HEK293 (cell line): ENCODE data around the gene LRP3.

Experiments used
- GLIS2 ChIP-seq: fragments of 450-650 bp; formaldehyde crosslinking; IDR thresholded peaks from 2 replicates; pipeline ENCODE4 v1.5.1; 2016; ENCODE audit warnings: missing biosample characterization, missing genetic modification characterization
- INSM2 ChIP-seq: fragments of 450-650 bp; formaldehyde crosslinking; IDR thresholded peaks from 2 replicates; pipeline ENCODE4 v1.5.1; 2016; ENCODE audit warnings: missing biosample characterization, missing genetic modification characterization
- MYNN ChIP-seq: fragments of 450-650 bp; formaldehyde crosslinking; IDR thresholded peaks from 2 replicates; pipeline ENCODE4 v1.5.1; 2016; ENCODE audit warnings: missing biosample characterization, missing genetic modification characterization, borderline replicate concordance
- MZF1 ChIP-seq: fragments of 450-650 bp; formaldehyde crosslinking; IDR thresholded peaks from 2 replicates; pipeline ENCODE4 v1.5.1; 2017; ENCODE audit warnings: missing biosample characterization, missing genetic modification characterization, borderline replicate concordance
- OVOL3 ChIP-seq: fragments of 450-650 bp; formaldehyde crosslinking; IDR thresholded peaks from 2 replicates; pipeline ENCODE4 v1.5.1; 2016; ENCODE audit warnings: missing biosample characterization, missing genetic modification characterization
- SP7 ChIP-seq: fragments of 450-650 bp; formaldehyde crosslinking; IDR thresholded peaks from 2 replicates; pipeline ENCODE4 v1.5.1; 2016; ENCODE audit warnings: missing biosample characterization, missing genetic modification characterization
- TSHZ1 ChIP-seq: fragments of 450-650 bp; formaldehyde crosslinking; IDR thresholded peaks from 2 replicates; pipeline ENCODE4 v1.5.1; 2016; ENCODE audit warnings: missing biosample characterization, missing genetic modification characterization, borderline replicate concordance
- WT1 ChIP-seq: fragments of 450-650 bp; formaldehyde crosslinking; IDR thresholded peaks from 2 replicates; pipeline ENCODE4 v1.5.1; 2016; ENCODE audit warnings: missing biosample characterization, missing genetic modification characterization
- YY2 ChIP-seq: fragments of 450-650 bp; formaldehyde crosslinking; IDR thresholded peaks from 2 replicates; pipeline ENCODE4 v1.5.1; 2016; ENCODE audit warnings: missing biosample characterization, missing genetic modification characterization
- ZBTB49 ChIP-seq: fragments of 450-650 bp; formaldehyde crosslinking; IDR thresholded peaks from 2 replicates; pipeline ENCODE4 v1.5.1; 2016; ENCODE audit warnings: missing biosample characterization, missing genetic modification characterization, low read depth
- ZBTB8A ChIP-seq: fragments of 450-650 bp; formaldehyde crosslinking; IDR thresholded peaks from 2 replicates; pipeline ENCODE4 v1.5.1; 2016; ENCODE audit warnings: missing biosample characterization, missing genetic modification characterization
- ZEB2 ChIP-seq: fragments of 450-650 bp; formaldehyde crosslinking; IDR thresholded peaks from 2 replicates; pipeline ENCODE4 v1.5.1; 2016; ENCODE audit warnings: missing biosample characterization, missing genetic modification characterization
- ZFP3 ChIP-seq: fragments of 450-650 bp; formaldehyde crosslinking; IDR thresholded peaks from 2 replicates; pipeline ENCODE4 v1.5.1; 2016; ENCODE audit warnings: low read depth, missing biosample characterization, missing genetic modification characterization
- ZFP37 ChIP-seq: fragments of 450-650 bp; formaldehyde crosslinking; IDR thresholded peaks from 2 replicates; pipeline ENCODE4 v1.5.1; 2016; ENCODE audit warnings: missing biosample characterization, missing genetic modification characterization
- ZFP69B ChIP-seq: fragments of 450-650 bp; formaldehyde crosslinking; IDR thresholded peaks from 2 replicates; pipeline ENCODE4 v1.5.1; 2016; ENCODE audit warnings: missing biosample characterization, missing genetic modification characterization
- ZNF138 ChIP-seq: fragments of 450-650 bp; formaldehyde crosslinking; IDR thresholded peaks from 2 replicates; pipeline ENCODE4 v1.5.1; 2016; ENCODE audit warnings: missing biosample characterization, missing genetic modification characterization, borderline replicate concordance
- ZNF146 ChIP-seq: fragments of 450-650 bp; formaldehyde crosslinking; IDR thresholded peaks from 2 replicates; pipeline ENCODE4 v1.5.1; 2016; ENCODE audit warnings: missing biosample characterization, missing genetic modification characterization
- ZNF155 ChIP-seq: fragments of 450-650 bp; formaldehyde crosslinking; IDR thresholded peaks from 2 replicates; pipeline ENCODE4 v1.5.1; 2016; ENCODE audit warnings: missing biosample characterization, missing genetic modification characterization
- ZNF169 ChIP-seq: fragments of 450-650 bp; formaldehyde crosslinking; IDR thresholded peaks from 2 replicates; pipeline ENCODE4 v1.5.1; 2016; ENCODE audit warnings: missing biosample characterization, missing genetic modification characterization
- ZNF18 ChIP-seq: fragments of 450-650 bp; formaldehyde crosslinking; IDR thresholded peaks from 2 replicates; pipeline ENCODE4 v1.5.1; 2016; ENCODE audit warnings: missing biosample characterization, missing genetic modification characterization
- ZNF202 ChIP-seq: fragments of 450-650 bp; formaldehyde crosslinking; IDR thresholded peaks from 2 replicates; pipeline ENCODE4 v1.5.1; 2016; ENCODE audit warnings: missing biosample characterization, missing genetic modification characterization, borderline replicate concordance
- ZNF366 ChIP-seq: fragments of 450-650 bp; formaldehyde crosslinking; conservative IDR thresholded peaks from 2 replicates; pipeline ENCODE4 v1.5.1; 2016; ENCODE audit warnings: missing biosample characterization, missing genetic modification characterization
- ZNF404 ChIP-seq: fragments of 450-650 bp; formaldehyde crosslinking; IDR thresholded peaks from 2 replicates; pipeline ENCODE4 v1.5.1; 2017; ENCODE audit warnings: missing biosample characterization, missing genetic modification characterization
- ZNF426 ChIP-seq: fragments of 450-650 bp; formaldehyde crosslinking; IDR thresholded peaks from 2 replicates; pipeline ENCODE4 v1.5.1; 2017; ENCODE audit warnings: missing biosample characterization, missing genetic modification characterization, mild to moderate bottlenecking, inconsistent platforms, moderate library complexity
- ZNF560 ChIP-seq: fragments of 450-650 bp; formaldehyde crosslinking; IDR thresholded peaks from 2 replicates; pipeline ENCODE4 v1.5.1; 2017; ENCODE audit warnings: missing biosample characterization, missing genetic modification characterization, borderline replicate concordance
- ZNF639 ChIP-seq: fragments of 450-650 bp; formaldehyde crosslinking; IDR thresholded peaks from 2 replicates; pipeline ENCODE4 v1.5.1; 2016; ENCODE audit warnings: missing biosample characterization, missing genetic modification characterization
- ZNF658 ChIP-seq: fragments of 450-650 bp; formaldehyde crosslinking; IDR thresholded peaks from 2 replicates; pipeline ENCODE4; 2016; ENCODE audit warnings: missing biosample characterization, missing genetic modification characterization
- ZNF704 ChIP-seq: fragments of 450-650 bp; formaldehyde crosslinking; IDR thresholded peaks from 2 replicates; pipeline ENCODE4 v1.5.1; 2016; ENCODE audit warnings: missing biosample characterization, missing genetic modification characterization
- ZNF707 ChIP-seq: fragments of 450-650 bp; formaldehyde crosslinking; IDR thresholded peaks from 2 replicates; pipeline ENCODE4 v1.5.1; 2016; ENCODE audit warnings: missing biosample characterization, missing genetic modification characterization
- ZNF776 ChIP-seq: fragments of 450-650 bp; formaldehyde crosslinking; IDR thresholded peaks from 2 replicates; pipeline ENCODE4 v1.5.0; 2017; ENCODE audit warnings: missing biosample characterization, missing genetic modification characterization, borderline replicate concordance

LRP3 gene

GRCh38 chr19:33159149-33159548, 35.0 kb upstream of the LRP3 start (continued):
- TF ChIP-seq ZFP69B (tag by site-specific recombination) (no peak), ZNF639 (tag by site-specific recombination) (peak; percentile 89), YY2 (tag by site-specific recombination) (no peak), MZF1 (peak; percentile 87; the same call in 1 of the 2 replicates), ZNF404 (peak; percentile 85), ZEB2 (tag by site-specific recombination) (no peak), TSHZ1 (tag by site-specific recombination) (peak; percentile 79; the same call in 1 of the 2 replicates), ZNF155 (tag by site-specific recombination) (0 out of 2 replicates have a peak, but pooled peaks have one; percentile 38), WT1 (tag by site-specific recombination) (peak; percentile 23; the same call in 1 of the 2 replicates), ZNF138 (tag by site-specific recombination) (peak; percentile 98), ZFP37 (tag by site-specific recombination) (peak; percentile 94), SP7 (no peak), ZNF18 (tag by site-specific recombination) (peak; percentile 84), ZNF169 (no peak), ZBTB49 (tag by site-specific recombination) (no peak), ZNF658 (tag by site-specific recombination) (no peak), ZFP3 (peak; percentile 72), ZNF202 (tag by site-specific recombination) (peak; percentile 99), GLIS2 (tag by site-specific recombination) (peak; percentile 18; the same call in 1 of the 2 replicates), ZNF776 (tag by site-specific recombination) (no peak), ZNF560 (tag by site-specific recombination) (peak; percentile 99), ZBTB8A (peak; percentile 95), MYNN (peak; percentile 34; the same call in 1 of the 2 replicates), ZNF704 (tag by site-specific recombination) (peak; percentile 86), ZNF366 (tag by site-specific recombination) (peak; percentile 62), ZNF146 (peak; percentile 27; the same call in 1 of the 2 replicates), INSM2 (tag by site-specific recombination) (no peak), OVOL3 (tag by site-specific recombination) (peak; percentile 87; the same call in 1 of the 2 replicates), ZNF707 (no peak), ZNF426 (peak; percentile 100)
